Karpas-422 (cell line): Measurements from ENCODE around the gene UGT1A6. TPM values are rescaled to one million over a fixed set of nuclear protein-coding genes. Genes with fewer than 3 reads are reported as not detected.
"Not testable (repeated sequence)": the region's sequence is repeated elsewhere in the genome, so short reads cannot be mapped to it uniquely, and the experiment has no call there.

Experiments
- DNase-seq: peaks from one replicate; pipeline ENCODE4 v3.0.0-alpha.2; 2015
- H2AFZ ChIP-seq: fragments of 200-600 bp; sonication (generic); 2 replicates; pipeline ENCODE4 v1.6.1; 2014; ENCODE audit warnings: antibody characterized with exemption, low read length, mixed read lengths
- H3K27ac ChIP-seq: fragments of 200-600 bp; sonication (generic); 2 replicates; pipeline ENCODE4 v1.5.1; 2014; ENCODE audit warnings: mild to moderate bottlenecking, low read length, moderate library complexity
- H3K27me3 ChIP-seq: fragments of 200-600 bp; sonication (generic); 2 replicates; pipeline ENCODE4 v1.6.1; 2014; ENCODE audit warnings: low read length, mixed read lengths
- H3K36me3 ChIP-seq: fragments of 200-600 bp; sonication (generic); 2 replicates; pipeline ENCODE4 v1.6.1; 2014; ENCODE audit warnings: low read length, mixed read lengths; ENCODE audit not compliant: insufficient read depth
- H3K4me1 ChIP-seq: fragments of 200-600 bp; sonication (generic); 2 replicates; pipeline ENCODE4 v1.6.1; 2014; ENCODE audit warnings: mild to moderate bottlenecking, low read length, mixed read lengths
- H3K4me2 ChIP-seq: fragments of 200-600 bp; sonication (generic); 2 replicates; pipeline ENCODE4 v1.6.1; 2014; ENCODE audit warnings: low read length, low read depth, mild to moderate bottlenecking; ENCODE audit not compliant: poor library complexity, severe bottlenecking
- H3K4me3 ChIP-seq: fragments of 200-600 bp; sonication (generic); 2 replicates; pipeline ENCODE4 v1.5.1; 2014; ENCODE audit warnings: mild to moderate bottlenecking, antibody characterized with exemption, low read length, mixed read lengths
- H3K79me2 ChIP-seq: fragments of 200-600 bp; sonication (generic); 2 replicates; pipeline ENCODE4 v1.6.1; 2014; ENCODE audit warnings: mild to moderate bottlenecking, low read length, mixed read lengths
- H3K9ac ChIP-seq: fragments of 200-600 bp; sonication (generic); 2 replicates; pipeline ENCODE4 v1.6.0; 2014; ENCODE audit warnings: low read length
- H3K9me2 ChIP-seq: fragments of 200-600 bp; sonication (generic), shearing (Covaris generic); replicated peaks from 2 replicates; pipeline ENCODE4 v1.6.0; 2014; ENCODE audit warnings: mild to moderate bottlenecking, low read length, moderate library complexity; ENCODE audit not compliant: insufficient read depth
- H3K9me3 ChIP-seq: fragments of 300-700, 200-600 bp; sonication (generic); 2 replicates; pipeline ENCODE4 v1.6.1; 2014; ENCODE audit warnings: low read length, mixed read lengths
- H4K20me1 ChIP-seq: fragments of 200-600 bp; sonication (generic); 2 replicates; pipeline ENCODE4 v1.6.1; 2014; ENCODE audit warnings: mild to moderate bottlenecking, antibody characterized with exemption, low read length, low read depth; ENCODE audit not compliant: insufficient read depth
- total RNA-seq: library from RNA; depleted of rRNA; stranded (reverse); fragments of >200 nt; shearing (Covaris generic); gene quantifications from 2 replicates; pipeline ENCODE4 v1.2.3, GENCODE V29; 2014; ENCODE audit warnings: low replicate concordance; rRNA removed

Gene UGT1A6
- total RNA-seq: not detected in 2 replicates

DNA sequence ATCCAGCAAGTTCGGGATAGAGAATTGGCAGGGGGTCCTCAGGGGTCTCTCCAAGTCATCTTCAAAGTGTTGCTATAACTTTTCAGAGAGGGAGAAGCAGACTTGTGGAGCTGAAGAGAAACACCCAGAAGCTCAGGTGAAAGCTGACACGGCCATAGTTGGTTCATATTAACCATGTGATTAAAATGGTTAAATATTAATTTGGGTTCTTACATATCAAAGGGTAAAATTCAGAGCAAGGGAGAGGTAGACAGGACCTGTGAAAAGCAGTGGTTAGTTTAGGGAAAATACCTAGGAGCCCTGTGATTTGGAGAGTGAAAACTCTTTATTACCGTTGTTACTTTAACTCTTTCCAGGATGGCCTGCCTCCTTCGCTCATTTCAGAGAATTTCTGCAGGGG, at the start of gene UGT1A6:
TSS of gene UGT1A6 (plus strand) at position 243 of the 400 bp plus-strand sequence. CDS start at position 358, 115 bp downstream.
- H3K27me3 ChIP-seq: no peaks in the 10 kb centered on the region
- no peaks in the 10 kb centered on the region for H3K36me3 ChIP-seq
- H3K9me3 ChIP-seq: no peaks in the 10 kb centered on the region
- H2AFZ ChIP-seq: no peak within 1 kb of the TSS
- H4K20me1 ChIP-seq: no peaks in the 10 kb centered on the region
- DNase-seq: no peak
- H3K9me2 ChIP-seq: no peaks in the 10 kb centered on the region
- H3K4me2 ChIP-seq: no peak within 1 kb of the TSS
- H3K4me1 ChIP-seq: no peaks in the 10 kb centered on the region
- H3K27ac ChIP-seq: no peak within 1 kb of the TSS
- no peak within 1 kb of the TSS for H3K9ac ChIP-seq
- H3K79me2 ChIP-seq: no peaks in the 10 kb centered on the region
- no peak within 1 kb of the TSS for H3K4me3 ChIP-seq

DNA sequence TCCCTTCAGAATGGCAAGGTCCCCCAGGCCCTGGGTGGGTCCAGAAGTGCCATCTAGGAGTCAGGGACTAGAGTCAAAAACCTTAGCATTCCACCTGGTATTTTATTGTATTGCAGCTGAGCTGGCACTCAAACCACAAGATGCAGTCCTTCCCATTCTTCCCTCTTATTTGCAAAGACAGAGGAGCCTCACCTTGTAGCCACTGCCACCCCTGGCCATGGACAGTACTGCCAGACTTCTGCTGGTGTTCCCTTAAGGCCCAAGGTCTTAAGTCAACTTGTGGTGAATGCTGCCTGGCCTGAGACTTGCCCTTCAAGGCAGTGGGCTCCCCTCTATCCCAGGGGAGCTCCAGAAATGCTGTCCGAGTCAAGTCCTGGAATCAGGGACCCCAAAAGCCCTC, 49.6 kb upstream of the UGT1A6 start:
- Histone ChIP-seq H2AFZ (no peak overlapping the region), H3K9me3 (no peaks in the 10 kb centered on the region), H3K27me3 (no peaks in the 10 kb centered on the region), H4K20me1 (no peaks in the 10 kb centered on the region), H3K4me1 (no peaks in the 10 kb centered on the region), H3K9ac (no peak overlapping the region), H3K4me2 (no peak overlapping the region), H3K4me3 (no peak overlapping the region), H3K79me2 (no peaks in the 10 kb centered on the region), H3K27ac (no peak overlapping the region), H3K9me2 (no peaks in the 10 kb centered on the region), H3K36me3 (no peaks in the 10 kb centered on the region)
- peak; percentile 55 for DNase-seq

DNA sequence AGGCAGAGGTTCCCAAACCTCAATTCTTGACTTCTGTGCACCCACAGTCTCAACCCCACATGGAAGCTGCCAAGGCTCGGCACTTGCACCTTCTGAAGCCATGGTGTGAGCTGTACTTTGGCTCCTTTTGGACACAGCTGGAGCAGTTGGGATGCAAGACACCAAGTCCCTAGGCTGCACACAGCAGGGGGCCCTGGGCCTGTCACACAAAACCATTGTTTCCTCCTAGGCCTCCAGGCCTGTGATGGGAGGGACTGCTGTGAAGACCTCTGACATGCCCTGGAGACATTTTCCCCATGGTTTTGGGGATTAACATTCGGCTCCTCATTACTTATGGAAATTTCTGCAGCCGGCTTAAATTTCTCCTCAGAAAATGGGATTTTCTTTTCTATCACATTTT, 46.7 kb upstream of the UGT1A6 start:
- H3K4me1 ChIP-seq, H3K27me3 ChIP-seq, H3K36me3 ChIP-seq, H3K4me3 ChIP-seq, H3K27ac ChIP-seq, H3K9me2 ChIP-seq, H2AFZ ChIP-seq, H4K20me1 ChIP-seq, H3K9me3 ChIP-seq, H3K4me2 ChIP-seq, DNase-seq, H3K9ac ChIP-seq, H3K79me2 ChIP-seq: not testable (repeated sequence)

DNA sequence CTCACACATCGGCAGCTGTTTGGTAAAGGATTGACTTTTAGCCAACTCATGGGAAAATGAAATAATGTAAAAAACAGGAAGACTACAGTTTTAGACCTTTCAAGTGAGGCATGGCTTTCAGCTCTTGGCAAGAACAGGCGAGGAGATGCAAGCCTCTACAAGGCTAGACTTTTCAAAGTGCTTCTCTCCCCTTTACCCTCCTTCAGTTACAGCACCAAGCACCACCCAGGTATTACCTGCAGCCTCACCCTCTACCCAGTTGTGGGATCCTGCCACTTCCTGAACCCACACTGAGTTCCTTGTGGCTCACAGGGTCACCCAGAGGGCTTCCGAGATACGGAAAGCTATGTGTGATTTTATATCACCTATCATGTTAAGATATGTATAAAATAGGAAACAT, 41.7 kb upstream of the UGT1A6 start:
- Histone ChIP-seq H4K20me1 (no peaks in the 10 kb centered on the region), H3K4me2 (no peak overlapping the region), H3K27ac (no peak overlapping the region), H3K79me2 (no peaks in the 10 kb centered on the region), H3K9ac (no peak overlapping the region), H2AFZ (no peak overlapping the region), H3K4me1 (no peaks in the 10 kb centered on the region), H3K36me3 (no peaks in the 10 kb centered on the region), H3K9me2 (no peaks in the 10 kb centered on the region), H3K9me3 (no peaks in the 10 kb centered on the region), H3K4me3 (no peak overlapping the region), H3K27me3 (no peaks in the 10 kb centered on the region)
- no peak for DNase-seq

DNA sequence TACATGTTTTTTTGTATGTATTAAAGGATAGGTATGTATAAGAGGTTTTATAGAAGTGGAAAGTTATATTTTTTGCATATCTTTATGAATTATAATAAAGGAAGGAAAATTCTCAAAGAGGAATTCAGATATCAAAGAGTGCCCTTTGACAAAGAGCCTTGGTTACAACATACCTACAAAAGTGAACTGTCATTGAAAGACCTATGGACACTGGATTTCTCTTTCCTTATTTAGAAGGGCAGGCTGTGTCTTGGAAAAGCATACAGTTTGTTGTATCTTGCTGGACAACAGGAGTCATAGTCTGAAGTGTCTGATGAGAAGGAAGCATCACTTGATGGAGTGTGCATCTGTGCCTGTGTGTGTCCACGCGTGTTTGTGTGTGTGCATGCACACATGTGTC, 41.3 kb upstream of the UGT1A6 start:
- H3K79me2 ChIP-seq: no peaks in the 10 kb centered on the region
- H4K20me1 ChIP-seq: no peaks in the 10 kb centered on the region
- no peaks in the 10 kb centered on the region for H3K9me2 ChIP-seq
- no peak overlapping the region for H3K4me2 ChIP-seq
- no peaks in the 10 kb centered on the region for H3K27me3 ChIP-seq
- H3K27ac ChIP-seq: no peak overlapping the region
- no peak overlapping the region for H3K4me3 ChIP-seq
- no peak overlapping the region for H2AFZ ChIP-seq
- no peaks in the 10 kb centered on the region for H3K9me3 ChIP-seq
- DNase-seq: no peak
- no peaks in the 10 kb centered on the region for H3K4me1 ChIP-seq
- H3K9ac ChIP-seq: no peak overlapping the region
- no peaks in the 10 kb centered on the region for H3K36me3 ChIP-seq

DNA sequence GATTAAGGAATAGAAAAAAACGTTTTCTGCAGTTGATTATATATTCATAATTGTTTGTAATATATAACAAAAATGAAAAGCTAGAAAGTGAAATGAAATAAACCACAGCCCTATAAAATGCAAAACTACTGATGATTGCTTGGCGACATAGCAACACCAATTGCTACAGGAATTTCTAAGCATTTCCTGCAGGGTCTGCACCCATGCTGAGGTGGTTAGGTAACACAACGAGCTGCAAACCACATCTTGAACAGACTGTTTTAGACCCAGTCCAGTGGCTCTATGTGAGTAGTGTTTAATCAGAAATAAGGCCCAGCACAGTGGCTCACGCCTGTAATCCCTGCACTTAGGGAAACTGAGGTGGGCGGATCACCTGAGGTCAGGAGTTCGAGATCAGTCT, 38.2 kb upstream of the UGT1A6 start:
- Histone ChIP-seq H3K27me3 (no peaks in the 10 kb centered on the region), H3K4me2 (no peak overlapping the region), H4K20me1 (no peaks in the 10 kb centered on the region), H3K79me2 (no peaks in the 10 kb centered on the region), H3K9me3 (no peaks in the 10 kb centered on the region), H3K9me2 (no peaks in the 10 kb centered on the region), H3K36me3 (no peaks in the 10 kb centered on the region), H2AFZ (no peak overlapping the region), H3K27ac (no peak overlapping the region), H3K4me1 (no peaks in the 10 kb centered on the region), H3K9ac (no peak overlapping the region), H3K4me3 (no peak overlapping the region)
- DNase-seq: no peak

DNA sequence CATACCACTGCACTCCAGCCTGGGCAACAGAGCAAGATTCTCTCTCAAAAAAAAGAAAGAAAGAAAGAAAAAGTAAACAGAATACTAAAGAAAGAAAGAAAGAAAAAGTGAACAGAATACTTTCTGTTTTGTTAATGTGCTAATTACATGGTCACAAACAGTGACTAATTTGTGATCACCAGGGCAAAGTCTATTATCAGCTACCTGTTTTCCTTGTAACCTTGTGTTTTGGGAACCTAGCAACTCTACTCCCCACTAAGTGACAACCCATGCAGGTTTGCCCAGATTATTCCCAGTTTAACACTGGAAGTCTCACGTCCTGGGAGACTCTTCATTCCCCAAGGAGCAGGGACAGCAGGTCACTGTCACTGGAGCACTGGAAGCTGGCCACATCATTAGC, 37.6 kb upstream of the UGT1A6 start:
- Histone ChIP-seq H3K4me2 (no peak overlapping the region), H3K9ac (no peak overlapping the region), H3K9me3 (no peaks in the 10 kb centered on the region), H3K79me2 (no peaks in the 10 kb centered on the region), H4K20me1 (no peaks in the 10 kb centered on the region), H3K4me3 (no peak overlapping the region), H3K27me3 (no peaks in the 10 kb centered on the region), H3K27ac (no peak overlapping the region), H3K4me1 (no peaks in the 10 kb centered on the region), H2AFZ (no peak overlapping the region), H3K9me2 (no peaks in the 10 kb centered on the region), H3K36me3 (no peaks in the 10 kb centered on the region)
- DNase-seq: no peak

DNA sequence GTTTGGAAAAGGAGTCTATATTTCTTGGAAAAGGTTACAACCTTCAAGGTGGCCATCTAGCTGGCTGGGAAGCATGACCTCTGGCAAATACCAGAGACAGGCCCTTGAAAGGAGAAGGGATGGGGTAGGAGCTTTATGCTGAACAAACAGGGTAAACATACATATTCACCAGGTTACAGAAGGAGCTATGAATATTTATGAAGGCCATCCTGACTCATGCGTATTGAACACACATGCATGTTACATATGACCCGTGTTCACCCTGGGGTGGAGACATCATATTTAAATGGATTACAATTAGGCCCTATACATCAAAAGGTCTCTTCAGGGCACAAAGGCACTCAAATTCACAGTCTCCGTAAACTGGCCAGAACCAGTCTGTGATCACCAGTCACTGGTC, 36.7 kb upstream of the UGT1A6 start:
- H3K36me3 ChIP-seq, H4K20me1 ChIP-seq, H2AFZ ChIP-seq, H3K9me3 ChIP-seq, DNase-seq, H3K79me2 ChIP-seq, H3K9ac ChIP-seq, H3K4me1 ChIP-seq, H3K27ac ChIP-seq, H3K4me2 ChIP-seq, H3K9me2 ChIP-seq, H3K27me3 ChIP-seq, H3K4me3 ChIP-seq: not testable (repeated sequence)

DNA sequence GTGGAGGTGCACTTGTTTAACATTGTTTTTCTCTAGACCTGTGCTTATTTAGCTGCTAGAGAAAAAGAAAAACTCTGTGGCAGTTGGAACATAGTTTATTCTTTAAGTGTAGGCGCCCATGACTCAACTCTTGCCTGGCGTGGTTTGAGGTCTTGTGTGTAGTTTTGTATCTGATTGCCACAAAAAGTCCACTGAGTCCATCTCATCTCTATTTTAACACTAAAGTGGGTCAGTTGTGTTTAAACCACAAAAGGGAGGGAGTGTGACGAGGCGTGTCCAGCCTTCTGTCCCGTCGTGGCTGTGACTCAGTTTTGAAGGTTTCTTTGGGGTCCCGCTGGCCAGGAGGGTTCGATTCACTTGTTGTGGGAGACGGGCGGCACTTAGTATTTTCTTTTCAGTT, 36.2 kb upstream of the UGT1A6 start:
- H3K9ac ChIP-seq: no peak overlapping the region
- H3K4me1 ChIP-seq: no peaks in the 10 kb centered on the region
- H3K9me2 ChIP-seq: no peaks in the 10 kb centered on the region
- H3K27me3 ChIP-seq: no peaks in the 10 kb centered on the region
- H3K9me3 ChIP-seq: no peaks in the 10 kb centered on the region
- H3K79me2 ChIP-seq: no peaks in the 10 kb centered on the region
- no peaks in the 10 kb centered on the region for H4K20me1 ChIP-seq
- H2AFZ ChIP-seq: no peak overlapping the region
- H3K4me2 ChIP-seq: no peak overlapping the region
- H3K4me3 ChIP-seq: no peak overlapping the region
- no peak overlapping the region for H3K27ac ChIP-seq
- no peaks in the 10 kb centered on the region for H3K36me3 ChIP-seq
- no peak for DNase-seq
